Suppressor macrophage (primary cell): ENCODE results near the gene IFNGR2.
"Not testable (repeated sequence)": the region's sequence is repeated elsewhere in the genome, so short reads cannot be mapped to it uniquely, and the experiment has no call there.

Experiments used
- DNase-seq, 4 experiments: peaks; one replicate each; pipeline ENCODE4 v3.0.0-alpha.2; 2020 to 2022

The IFNGR2 gene

DNA sequence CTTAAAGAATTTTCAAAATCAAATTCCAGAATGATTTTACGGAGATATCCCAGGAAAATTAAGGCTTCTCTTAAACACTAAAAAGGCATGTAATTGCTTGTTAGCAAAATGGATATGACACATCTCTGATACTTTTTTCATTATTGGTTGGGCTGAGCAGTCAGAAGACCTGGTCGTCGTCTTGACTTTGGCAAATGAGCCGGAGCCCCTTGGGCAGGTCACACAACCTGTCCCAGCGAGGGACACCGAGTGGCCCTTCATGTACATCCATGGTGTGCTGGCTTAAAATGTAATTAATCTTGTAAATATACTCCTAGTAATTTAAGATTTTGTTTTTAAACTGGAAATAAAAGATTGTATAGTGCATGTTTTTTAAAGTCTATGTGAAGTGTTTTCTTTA lies 33.9 kb downstream of the IFNGR2 start:
- no peak for DNase-seq

DNA sequence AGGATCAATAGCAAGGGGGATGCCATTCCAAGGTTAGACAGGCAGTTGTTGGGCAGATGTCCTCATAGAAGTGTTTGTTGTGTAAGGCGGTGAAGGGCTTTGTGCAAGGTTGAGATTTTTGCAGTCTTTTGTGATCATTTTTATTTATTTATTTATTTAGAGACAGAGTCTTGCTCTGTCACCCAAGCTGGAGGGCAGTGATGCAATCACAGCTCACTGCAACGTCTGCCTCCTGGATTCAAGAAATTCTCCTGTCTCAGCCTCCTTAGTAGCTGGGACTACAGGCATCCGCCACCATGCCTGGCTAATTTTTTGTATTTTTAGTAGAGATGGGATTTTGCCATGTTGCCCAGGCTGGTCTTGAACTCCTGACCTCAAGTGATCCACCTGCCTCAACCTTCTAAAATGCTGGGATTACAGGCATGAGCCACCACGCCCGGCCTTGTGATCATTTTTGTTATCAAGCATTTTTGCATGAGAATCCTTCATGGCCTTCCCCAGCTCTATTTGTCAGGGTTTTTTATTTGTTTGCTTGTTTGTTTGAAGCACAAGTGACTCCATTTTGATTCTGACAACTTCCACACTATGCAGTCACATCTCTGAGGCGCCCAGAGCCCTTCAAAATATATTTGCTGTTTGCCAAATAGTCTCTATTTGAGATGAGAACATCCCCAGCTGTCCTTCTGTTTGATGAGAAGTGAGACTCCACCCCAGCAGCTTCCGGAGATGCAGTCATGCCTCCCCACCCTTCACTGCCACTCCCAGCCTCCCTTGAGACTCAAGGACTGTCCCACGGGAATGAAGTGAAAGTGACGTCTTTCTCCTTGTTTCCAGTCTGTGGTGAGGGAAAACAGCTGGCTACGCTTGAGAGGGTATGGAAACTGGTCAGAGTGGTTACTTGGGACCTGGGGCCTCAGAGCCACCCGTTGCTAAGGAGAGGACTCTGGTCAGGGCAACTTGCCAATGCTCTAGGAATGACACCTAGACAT lies 38.6 kb downstream of the IFNGR2 start:
- no peak for DNase-seq

DNA sequence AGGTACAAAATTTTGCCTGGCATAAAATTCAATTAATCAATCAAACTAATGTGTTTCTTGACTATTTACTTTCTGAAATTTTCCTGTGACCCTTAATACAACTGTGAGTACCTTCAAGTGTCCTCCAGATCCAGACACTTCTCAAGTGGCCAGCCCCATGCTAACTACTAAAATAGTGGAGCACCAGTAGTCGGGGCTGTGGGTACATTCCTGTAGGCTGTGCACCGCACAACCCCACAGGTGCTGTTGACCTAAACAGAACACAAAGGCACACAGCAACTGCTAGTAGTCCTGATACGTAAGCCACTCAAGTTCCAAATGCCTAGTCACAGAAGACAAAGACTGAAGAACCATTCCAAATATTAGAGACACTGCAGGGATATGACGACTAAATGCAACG lies 40.0 kb downstream of the IFNGR2 start:
- DNase-seq: no peak

GRCh38 chr21:33444499-33444898 lies 41.3 kb downstream of the IFNGR2 start:
- DNase-seq: no peak

DNA sequence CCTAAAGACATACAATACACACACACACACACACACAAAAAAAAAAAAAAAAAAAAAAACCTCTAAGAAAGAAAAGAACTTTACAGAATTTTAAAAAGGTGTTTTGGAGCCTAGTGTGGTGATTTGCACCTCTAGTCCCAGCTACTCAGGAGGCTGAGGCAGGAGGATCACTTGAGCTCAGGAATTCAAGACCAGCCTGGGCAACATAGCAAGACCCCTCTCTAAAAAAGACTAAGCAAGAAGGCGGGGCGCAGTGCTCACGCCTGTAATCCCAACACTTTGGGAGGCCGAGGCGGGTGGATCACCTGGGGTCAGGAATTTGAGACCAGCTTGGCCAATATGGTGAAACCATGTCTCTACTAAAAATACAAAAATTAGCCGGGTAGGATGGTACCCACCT lies 43.4 kb downstream of the IFNGR2 start:
- not testable (repeated sequence) for DNase-seq

DNA sequence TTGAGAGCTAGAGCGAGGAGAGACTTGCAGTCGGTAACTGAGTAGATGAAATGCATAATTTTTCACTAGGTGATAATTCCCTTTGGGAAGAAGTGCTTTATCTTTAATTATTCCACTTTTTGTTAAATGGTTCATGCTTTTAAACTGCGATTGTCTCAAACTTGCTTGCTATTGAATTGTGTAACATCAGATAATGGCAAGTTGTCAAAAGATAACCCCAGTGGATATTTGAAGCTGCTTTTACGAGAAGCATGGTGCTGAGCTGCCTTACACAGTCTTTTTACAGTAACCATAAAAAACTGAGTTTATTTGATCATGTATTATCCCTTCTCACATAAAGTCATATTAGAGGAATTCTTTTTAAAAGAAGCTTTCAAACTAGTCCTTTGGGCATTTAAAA lies 46.4 kb downstream of the IFNGR2 start:
- DNase-seq: no peak

DNA sequence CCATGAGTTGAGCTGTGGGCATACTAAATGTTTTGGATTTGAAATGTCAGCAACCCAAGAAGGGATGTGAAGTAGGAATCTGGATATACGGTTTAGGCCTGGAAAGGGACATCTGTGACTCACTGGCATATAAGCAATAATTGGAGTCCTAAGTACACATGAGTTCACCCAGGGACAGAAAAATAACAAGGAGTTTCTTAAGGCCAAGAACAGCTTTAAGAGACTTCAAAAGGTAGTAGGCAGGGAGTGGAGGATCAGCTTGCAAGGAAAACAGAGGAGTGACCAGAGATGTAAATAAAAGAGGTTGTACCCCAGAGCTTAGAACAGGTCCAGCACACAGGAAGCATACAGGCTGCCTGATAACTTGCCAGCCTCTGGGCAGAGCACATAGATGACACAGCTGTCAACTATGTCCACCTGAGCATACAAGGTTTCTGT lies 48.4 kb downstream of the IFNGR2 start:
- DNase-seq: no peak

DNA sequence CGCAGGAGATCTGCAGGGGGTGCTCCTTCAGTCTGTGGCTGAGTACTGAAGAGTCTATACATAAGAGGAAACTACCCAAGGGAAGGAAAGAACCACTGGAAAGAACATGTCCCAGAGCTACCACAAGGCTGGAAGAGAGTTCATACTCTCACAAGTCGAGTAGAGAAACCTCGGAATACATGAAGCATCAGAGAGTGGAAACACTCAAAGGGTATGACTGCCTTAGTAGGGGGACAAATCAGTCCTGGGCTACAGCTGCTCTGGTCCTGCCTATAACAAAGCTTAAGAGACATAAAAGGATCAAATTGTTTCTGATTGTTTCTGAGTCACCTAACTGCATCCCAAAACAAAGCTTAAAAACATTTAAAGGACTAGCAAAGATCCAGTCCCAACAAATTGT lies 49.1 kb downstream of the IFNGR2 start:
- DNase-seq: no peak

- DNase-seq: no peak
Measured at GRCh38 chr21:33455686-33456446, 52.7 kb downstream of the IFNGR2 start.

GRCh38 chr21:33458861-33459260 lies 55.6 kb downstream of the IFNGR2 start:
- no peak for DNase-seq

DNA sequence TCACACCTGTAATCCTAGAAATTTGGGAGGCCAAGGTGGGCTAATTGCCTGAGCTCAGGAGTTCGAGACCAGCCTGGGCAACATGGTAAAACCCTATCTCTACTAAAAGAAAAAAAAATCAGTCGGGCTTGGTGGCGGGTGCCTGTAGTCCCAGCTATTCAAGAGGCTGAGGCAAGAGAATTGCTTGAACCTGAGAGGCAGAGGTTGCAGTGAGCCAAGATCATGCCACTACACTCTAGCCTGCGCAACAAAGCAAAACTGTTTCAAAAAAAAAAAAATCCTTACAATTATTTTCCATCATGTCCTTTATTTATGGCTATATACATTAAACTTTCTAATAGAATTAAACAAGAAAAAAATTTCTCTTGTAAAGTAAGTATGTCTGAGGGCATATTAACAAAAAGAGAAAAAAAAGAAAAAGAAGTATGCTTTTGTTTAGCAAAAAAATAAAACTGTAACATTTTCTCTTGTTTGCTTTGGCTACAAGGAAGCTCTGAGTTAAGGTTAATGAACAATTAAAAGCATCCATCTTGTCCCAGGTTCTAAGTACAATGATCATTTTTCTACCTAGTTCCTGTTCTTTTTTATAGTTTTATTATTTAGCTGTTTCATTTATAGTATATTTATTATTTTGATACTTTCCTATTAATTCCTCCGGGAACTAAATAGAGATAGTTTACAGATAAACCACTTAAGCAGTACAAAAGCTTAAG lies 58.5 kb downstream of the IFNGR2 start:
- no peak for DNase-seq

DNA sequence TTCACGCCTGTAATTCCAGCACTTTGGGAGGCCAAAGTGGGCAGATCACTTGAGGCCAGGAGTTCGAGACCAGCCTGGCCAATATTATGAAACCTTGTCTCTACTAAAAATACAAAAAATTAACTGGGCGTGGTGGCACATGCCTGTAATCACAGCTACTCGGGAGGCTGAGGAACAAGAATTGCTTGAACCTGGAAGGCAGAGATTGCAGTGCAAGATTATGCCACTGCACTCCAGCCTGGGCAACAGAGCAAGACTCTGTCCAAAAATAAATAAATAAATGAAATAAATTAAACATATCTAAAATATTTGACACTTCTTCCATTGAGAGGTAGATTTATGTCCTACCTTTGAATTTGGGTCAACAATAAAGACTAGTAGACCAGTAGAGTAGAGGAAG lies 66.0 kb downstream of the IFNGR2 start:
- not testable (repeated sequence) for DNase-seq

GRCh38 chr21:33470701-33471100 lies 67.5 kb downstream of the IFNGR2 start:
- DNase-seq: no peak

DNA sequence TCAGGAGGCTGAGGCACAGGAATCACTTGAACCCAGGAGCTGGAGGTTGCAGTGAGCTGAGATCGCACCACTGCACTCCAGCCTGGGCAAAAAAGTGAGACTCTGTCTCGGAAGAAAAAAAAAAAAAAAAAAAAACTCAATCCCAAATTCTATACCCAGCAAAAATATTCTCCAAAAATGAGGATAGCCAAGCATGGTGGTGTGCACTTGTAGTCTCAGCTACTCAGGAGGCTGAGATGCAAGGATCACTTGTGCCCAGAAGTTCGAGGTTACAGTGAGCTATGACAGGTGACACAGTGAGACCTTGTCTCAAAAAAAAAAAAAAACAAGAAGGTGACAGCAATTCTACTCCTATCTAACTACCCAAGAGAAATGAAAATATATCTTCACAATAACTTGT lies 70.1 kb downstream of the IFNGR2 start:
- DNase-seq: no peak

DNA sequence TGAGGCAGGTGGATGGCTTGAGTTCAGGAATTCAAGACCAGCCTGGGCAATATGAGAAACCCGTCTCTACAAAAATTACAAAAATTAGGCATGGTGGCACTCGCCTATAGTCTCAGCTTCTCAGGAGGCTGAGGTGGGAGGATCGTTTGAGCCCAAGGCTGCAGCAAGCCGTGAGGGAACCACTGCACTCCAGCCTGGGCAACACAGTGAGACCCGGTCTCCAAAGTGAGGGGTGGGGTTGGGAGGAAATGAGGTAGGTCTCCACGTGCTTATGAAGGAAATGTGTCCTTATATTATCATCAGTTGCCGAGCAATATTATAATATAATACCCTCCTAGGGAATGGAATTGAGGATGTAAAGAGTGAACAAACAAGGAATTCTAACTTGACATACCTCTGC lies 73.9 kb downstream of the IFNGR2 start:
- no peak for DNase-seq

GRCh38 chr21:33478182-33478581 lies 75.0 kb downstream of the IFNGR2 start:
- DNase-seq: no peak

- DNase-seq: peak; percentile 42 to 79 (median 62)
Measured at GRCh38 chr21:33478935-33479678, 75.9 kb downstream of the IFNGR2 start.

- peak; percentile 99 to 100 (median 100) for DNase-seq
Measured at GRCh38 chr21:33479679-33480480, 76.7 kb downstream of the IFNGR2 start, which contains the start of gene TMEM50B. TSS of gene TMEM50B (minus strand) at chr21:33479974. CDS start at chr21:33468885, 11,089 bp downstream.

GRCh38 chr21:33480481-33481103 lies 77.4 kb downstream of the IFNGR2 start:
- no peak for DNase-seq

GRCh38 chr21:33481314-33481943 lies 78.2 kb downstream of the IFNGR2 start:
- no peak for DNase-seq
